Body of pancreas (tissue), 4 donors: ENCODE data around the gene PLAU. TPM values are rescaled to one million over a fixed set of nuclear protein-coding genes. Genes with fewer than 3 reads are reported as not detected.

ENCODE experiments used
- ATAC-seq: fragments of 150-250 bp; one replicate; pipeline ENCODE4 v1.9.1; 2016
- DNase-seq, 4 donors: peaks; one replicate each; pipeline ENCODE4 v3.0.0-alpha.2; 2019
- H3K27ac ChIP-seq, 4 donors: fragments of 200-600 bp; sonication (generic); 1 replicate in 3 of 4; 2 replicates in 1 of 4; pipeline versions ENCODE4 v1.5.1 to v1.6.1; 2016 to 2019; ENCODE audit warnings: mild to moderate bottlenecking in 1 of 4, mixed read lengths in 1 of 4, moderate library complexity in 1 of 4
- H3K27me3 ChIP-seq, 2 donors: fragments of 200-600 bp; sonication (generic); one replicate each; pipeline ENCODE4 v1.6.0; 2016; ENCODE audit warnings: mild to moderate bottlenecking in 1 of 2
- H3K36me3 ChIP-seq, 2 donors: fragments of 200-600 bp; sonication (generic); replicated peaks in 1 of 2; 2 replicates each; pipeline ENCODE4 v1.5.1; 2016; ENCODE audit warnings: low read depth in 2 of 2; ENCODE audit not compliant: insufficient read depth in 1 of 2
- H3K4me1 ChIP-seq: fragments of 200-600 bp; sonication (generic); one replicate; pipeline ENCODE4 v1.6.0; 2016
- H3K4me3 ChIP-seq, 2 donors: fragments of 200-600 bp; sonication (generic); 1 replicate in 1 of 2; 2 replicates in 1 of 2; pipeline ENCODE4 v1.5.1; 2016 to 2019
- H3K9me3 ChIP-seq, 3 donors: fragments of 200-600 bp; sonication (generic); 1 replicate in 2 of 3; 2 replicates in 1 of 3; pipeline ENCODE4 v1.5.1; 2016
- CTCF ChIP-seq, 7 experiments: fragments of 450-650 bp in 4 of 7; fragments of 200-600 bp in 3 of 7; sonication (generic) in 3 of 7; IDR thresholded peaks; one replicate each; pipeline ENCODE4 v1.5.1; 2016 to 2019; ENCODE audit warnings: antibody characterized with exemption in 7 of 7
- POLR2A ChIP-seq, 3 donors: fragments of 450-650 bp; IDR thresholded peaks; one replicate each; pipeline ENCODE4 v1.6.1; 2016; ENCODE audit warnings: antibody characterized with exemption in 3 of 3, mild to moderate bottlenecking in 2 of 3
- WGBS, 2 donors: methylation state at CpG; one replicate each; pipeline ENCODE4 v1.1.5; 2017; 5-methylcytosine and 5-hydroxymethylcytosine counted together
- intact Hi-C: fragments of 100-400 bp; cut with DNase I; formaldehyde crosslinking; loops from one replicate; pipeline ENCODE4 v1.15.1; 2023
- total RNA-seq, 2 donors: library from RNA; depleted of rRNA; stranded (reverse); fragments of >200 nt; gene quantifications; one replicate each; pipeline ENCODE4 v1.1.0, GENCODE V29; 2016

PLAU gene
- total RNA-seq, 2 donors from 2014 or later, result 1.6 to 4.3 TPM

GRCh38 chr10:73878365-73878764 lies 32.6 kb upstream of the PLAU start:
- 59 to 80% methylated on average over 1 of the region's 1 CpG for WGBS, 2 donors
- ATAC-seq (no peak), DNase-seq (no peak)
- Histone ChIP-seq H3K4me1 (peaks cover 9% of the 10 kb centered on the region), H3K9me3 (no peaks in the 10 kb centered on the region), H3K27ac (no peak overlapping the region), H3K36me3 (no peaks in the 10 kb centered on the region), H3K27me3 (no peaks in the 10 kb centered on the region), H3K4me3 (no peak overlapping the region)
- intact Hi-C loops, result no loop called here
- TF ChIP-seq POLR2A (IDR thresholded peaks at IDR 0.05), result no peak
- no peak for TF ChIP-seq CTCF (IDR thresholded peaks at IDR 0.05)

- Histone ChIP-seq H3K9me3 (no peaks in the 10 kb centered on the region), H3K27me3 (no peaks in the 10 kb centered on the region), H3K27ac (no peak overlapping the region), H3K4me1 (peaks cover 9% of the 10 kb centered on the region), H3K4me3 (no peak overlapping the region), H3K36me3 (no peaks in the 10 kb centered on the region)
- DNase-seq, result peak; percentile 84 to 89 (median 86)
- ATAC-seq, result peak; percentile 89
- TF ChIP-seq CTCF (IDR thresholded peaks at IDR 0.05) (peak; percentile 77 to 98 (median 96)), POLR2A (IDR thresholded peaks at IDR 0.05) (no peak)
- intact Hi-C loops, result loop anchor here (5.0 to 10.0 kb wide), 2 partner anchors 32 to 205 kb away; no protein-coding TSS in a partner anchor
- WGBS, 2 donors, result 11 to 13% methylated on average over 14 of the region's 14 CpGs
These were observed 31.4 kb upstream of the PLAU start for GRCh38 chr10:73879296-73880173.

GRCh38 chr10:73881221-73881919 lies 29.6 kb upstream of the PLAU start:
- WGBS, 2 donors, result 63 to 70% methylated on average over 3 of the region's 3 CpGs

GRCh38 chr10:73884017-73884416 lies 26.9 kb upstream of the PLAU start:
- Histone ChIP-seq H3K9me3 (no peaks in the 10 kb centered on the region), H3K27ac (no peak overlapping the region), H3K4me3 (no peak overlapping the region), H3K4me1 (peaks cover 29% of the 10 kb centered on the region), H3K27me3 (no peaks in the 10 kb centered on the region), H3K36me3 (no peaks in the 10 kb centered on the region)
- ATAC-seq, result no peak
- DNase-seq, result no peak
- intact Hi-C loops, result loop anchor here (5.0 to 10.0 kb wide), 2 partner anchors 37 to 201 kb away; no protein-coding TSS in a partner anchor
- 53 to 62% methylated on average over 3 of the region's 3 CpGs for WGBS, 2 donors
- TF ChIP-seq CTCF (IDR thresholded peaks at IDR 0.05) (no peak), POLR2A (IDR thresholded peaks at IDR 0.05) (no peak)

More at GRCh38 chr10:73881221-73881919, 29.6 kb upstream of the PLAU start:
- no peak overlapping the region for H3K27ac ChIP-seq
- no peak overlapping the region for H3K4me3 ChIP-seq
- peaks cover 4% of the 10 kb centered on the region for H3K4me1 ChIP-seq
- no peaks in the 10 kb centered on the region for H3K27me3 ChIP-seq
- no peaks in the 10 kb centered on the region for H3K36me3 ChIP-seq
- intact Hi-C loops, result loop anchor here (5.0 to 10.0 kb wide), 2 partner anchors 34 to 203 kb away; no protein-coding TSS in a partner anchor
- DNase-seq (no peak), ATAC-seq (no peak)
- no peaks in the 10 kb centered on the region for H3K9me3 ChIP-seq
- TF ChIP-seq CTCF (IDR thresholded peaks at IDR 0.05) (no peak), POLR2A (IDR thresholded peaks at IDR 0.05) (no peak)
